ENCODE data around the gene MAGEL2. TPM values are rescaled to one million over a fixed set of nuclear protein-coding genes. Genes with fewer than 3 reads are reported as not detected.

MAGEL2 gene
- total and polyA plus RNA-seq, 2 of the 8 experiments (the other 6 are each of a cell fraction or from before 2014, with no cell fraction given): 0.63 to 4.5 TPM

- DNase-seq (ENCODE audit: low read depth in 1 of 2, low spot score in 2 of 2): no peak
- H3K27ac ChIP-seq (ENCODE audit: low read depth, low read length): no peak overlapping the region
- no peak overlapping the region for H3K4ac ChIP-seq (replicated peaks; ENCODE audit: insufficient read length, low read depth, low read length)
- no peak overlapping the region for H3K23ac ChIP-seq (ENCODE audit: insufficient read length)
- H4K8ac ChIP-seq (ENCODE audit: extremely low read depth, insufficient read depth, low read length): no peak overlapping the region
- H3K4me3 ChIP-seq (ENCODE audit: extremely low read depth in 1 of 4, insufficient read depth in 2 of 4, low read depth in 3 of 4, low read length in 4 of 4): no peak overlapping the region
- H4K20me1 ChIP-seq (replicated peaks in 1 of 2; ENCODE audit: control insufficient read depth in 1 of 2, insufficient read depth in 2 of 2, low read length in 2 of 2): no peaks in the 10 kb centered on the region
- no peaks in the 10 kb centered on the region for H3K79me1 ChIP-seq (ENCODE audit: low read depth, low read length)
- no peak overlapping the region for H4K91ac ChIP-seq (replicated peaks; ENCODE audit: insufficient read length, low read length)
- no peak overlapping the region for H3K56ac ChIP-seq (replicated peaks; ENCODE audit: insufficient read length, low read depth, low read length)
- H3K18ac ChIP-seq (ENCODE audit: extremely low read depth, low read length): no peak overlapping the region
- no peak overlapping the region for H2AFZ ChIP-seq (ENCODE audit: low read length)
- no peak overlapping the region for H2AK5ac ChIP-seq (ENCODE audit: low read depth, low read length)
- H3K79me2 ChIP-seq (ENCODE audit: control insufficient read depth in 1 of 2, insufficient read depth in 2 of 2, low read length in 2 of 2): no peaks in the 10 kb centered on the region
- CTCF ChIA-PET (ENCODE audit: partially characterized antibody): interaction anchor here (0.6 to 6.9 kb wide), 9 partner anchors 45 to 1293 kb away, joined by 3 to 41 read pairs (median 3); no protein-coding TSS in a partner anchor
- no peak overlapping the region for H4K5ac ChIP-seq (ENCODE audit: insufficient read length, low read depth, low read length)
- no peak overlapping the region for H2BK5ac ChIP-seq (ENCODE audit: low read depth, low read length)
- no peak overlapping the region for H3K9ac ChIP-seq (replicated peaks in 1 of 4; ENCODE audit: extremely low read depth in 1 of 4, low read depth in 3 of 4, low read length in 3 of 4)
- H3K23me2 ChIP-seq (ENCODE audit: low read depth, low read length): peaks cover 4% of the 10 kb centered on the region; the same call in 1 of the 2 replicates
- no peak overlapping the region for H2BK15ac ChIP-seq (ENCODE audit: low read length)
- no peak overlapping the region for H2BK12ac ChIP-seq (ENCODE audit: low read depth, low read length)
- WGBS, 2 experiments (ENCODE audit: extremely low coverage in 1 of 2, insufficient coverage in 1 of 2, insufficient read length in 1 of 2, insufficient replicate concordance in 2 of 2, low coverage in 1 of 2, low lambda C conversion rate in 2 of 2, missing lambda C conversion rate in 1 of 2): 87% methylated on average over 8 of the region's 13 CpGs; no CpG with 5 or more reads in 1 of the 2 experiments
- H3K4me2 ChIP-seq (ENCODE audit: insufficient read depth in 1 of 2, low read depth in 2 of 2, low read length in 2 of 2): no peak overlapping the region; a peak in 1 of 4 replicates
- H3K14ac ChIP-seq (ENCODE audit: insufficient read length): no peak overlapping the region
- no peaks in the 10 kb centered on the region; a peak in 3 of 7 replicates for H3K4me1 ChIP-seq (replicated peaks in 1 of 4; ENCODE audit: control insufficient read depth in 3 of 4, insufficient read depth in 4 of 4, low read length in 3 of 4)
- POLR2A ChIA-PET (ENCODE audit: partially characterized antibody): no interaction called here
- peaks cover 0 to 51% of the 10 kb centered on the region in 2 experiments; a peak in 2 of 4 replicates for H3K9me3 ChIP-seq (ENCODE audit: insufficient read depth in 2 of 2, low read depth in 1 of 2, low read length in 1 of 2)
- peaks cover 0 to 3% (median 0%) of the 10 kb centered on the region in 4 experiments; a peak in 1 of 8 replicates for H3K36me3 ChIP-seq (ENCODE audit: control insufficient read depth in 2 of 4, insufficient read depth in 4 of 4, low read length in 3 of 4)
- FAIRE-seq: no peak
- H2BK20ac ChIP-seq (ENCODE audit: low read length): no peak overlapping the region
- no peak overlapping the region for H2BK120ac ChIP-seq (replicated peaks; ENCODE audit: low read depth, low read length)
- H3K27me3 ChIP-seq (replicated peaks in 1 of 4; ENCODE audit: control insufficient read depth in 3 of 4, extremely low read depth in 1 of 4, insufficient read depth in 3 of 4, low read length in 3 of 4): peaks cover 4 to 21% (median 8%) of the 10 kb centered on the region in 4 experiments; a peak in 6 of 7 replicates
- TF ChIP-seq CREB1 (IDR thresholded peaks at IDR 0.05): no peak
- no peak for TF ChIP-seq CBX8 (IDR thresholded peaks at IDR 0.05; ENCODE audit: borderline replicate concordance, low read depth, low read length)
- TF ChIP-seq MAFK (IDR thresholded peaks at IDR 0.05; ENCODE audit: low read depth, low read length): no peak
- TF ChIP-seq POLR2AphosphoS5 (IDR thresholded peaks at IDR 0.05; ENCODE audit: low read depth, low read length): no peak
- no peak for TF ChIP-seq NRF1 (IDR thresholded peaks at IDR 0.05; ENCODE audit: low read depth, low read length)
These were observed 2.8 kb downstream of the MAGEL2 start for GRCh38 chr15:23644829-23645228.
